ENCODE data around the gene OPCML.

GRCh38 chr11:133516845-133517244 lies 15.5 kb downstream of the OPCML start:
- TF ChIP-seq CTCF (IDR thresholded peaks at IDR 0.05) (no peak), POLR2A (IDR thresholded peaks at IDR 0.05) (no peak)
